ENCODE measurements around the gene S100P.

Gene S100P

DNA sequence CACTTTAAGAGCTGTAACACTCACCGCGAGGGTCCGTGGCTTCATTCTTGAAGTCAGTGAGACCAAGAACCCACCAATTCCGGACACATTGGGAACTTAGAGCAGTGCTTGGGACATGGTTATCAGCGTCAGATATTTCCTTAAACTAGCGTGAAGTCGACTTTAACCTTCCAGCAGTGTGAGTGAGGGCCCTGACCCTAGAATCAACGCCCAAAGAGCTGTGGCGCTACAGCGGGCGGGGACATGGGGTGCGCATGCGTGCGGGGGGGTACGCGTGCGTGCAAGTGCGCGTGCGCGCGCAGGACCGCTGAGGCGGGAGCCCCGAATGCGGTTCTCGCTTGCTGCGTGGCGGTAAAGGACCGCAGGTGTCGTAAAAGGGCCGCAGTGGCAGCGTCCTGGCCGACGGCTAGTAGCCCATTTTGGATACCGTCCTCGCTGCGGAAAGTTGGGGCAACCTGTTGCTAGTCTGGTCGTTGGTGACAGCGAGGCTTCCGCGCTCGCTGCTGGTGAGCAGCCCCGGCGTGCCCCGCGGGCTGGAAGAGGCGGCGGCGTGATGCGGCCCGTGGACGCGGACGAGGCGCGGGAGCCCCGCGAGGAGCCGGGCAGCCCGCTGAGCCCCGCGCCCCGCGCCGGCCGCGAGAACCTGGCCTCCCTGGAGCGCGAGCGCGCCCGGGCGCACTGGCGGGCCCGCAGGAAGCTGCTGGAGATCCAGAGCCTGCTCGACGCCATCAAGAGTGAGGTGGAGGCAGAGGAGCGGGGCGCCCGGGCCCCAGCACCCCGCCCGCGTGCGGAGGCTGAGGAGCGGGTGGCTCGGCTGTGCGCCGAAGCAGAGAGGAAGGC lies 19.8 kb upstream of the S100P start:
- Histone ChIP-seq H3K27me3 (ENCODE audit: control insufficient read depth, insufficient read depth, low read length) (no peaks in the 10 kb centered on the region), H3K4me3 (ENCODE audit: low read depth, low read length) (peak overlapping the region; percentile 68), H3K36me3 (ENCODE audit: control insufficient read depth, insufficient read depth, low read length) (peaks cover 22% of the 10 kb centered on the region), H3K27ac (ENCODE audit: low read depth, low read length) (peak overlapping the region; percentile 20; the same call in 1 of the 2 replicates), H3K4me1 (ENCODE audit: control insufficient read depth, insufficient read depth, low read length) (peaks cover 15% of the 10 kb centered on the region), H3K9me3 (ENCODE audit: control insufficient read depth, insufficient read depth, low read depth, low read length) (no peaks in the 10 kb centered on the region; the same call in 1 of the 2 replicates), H3K9ac (ENCODE audit: low read length) (peak overlapping the region; percentile 80)

DNA sequence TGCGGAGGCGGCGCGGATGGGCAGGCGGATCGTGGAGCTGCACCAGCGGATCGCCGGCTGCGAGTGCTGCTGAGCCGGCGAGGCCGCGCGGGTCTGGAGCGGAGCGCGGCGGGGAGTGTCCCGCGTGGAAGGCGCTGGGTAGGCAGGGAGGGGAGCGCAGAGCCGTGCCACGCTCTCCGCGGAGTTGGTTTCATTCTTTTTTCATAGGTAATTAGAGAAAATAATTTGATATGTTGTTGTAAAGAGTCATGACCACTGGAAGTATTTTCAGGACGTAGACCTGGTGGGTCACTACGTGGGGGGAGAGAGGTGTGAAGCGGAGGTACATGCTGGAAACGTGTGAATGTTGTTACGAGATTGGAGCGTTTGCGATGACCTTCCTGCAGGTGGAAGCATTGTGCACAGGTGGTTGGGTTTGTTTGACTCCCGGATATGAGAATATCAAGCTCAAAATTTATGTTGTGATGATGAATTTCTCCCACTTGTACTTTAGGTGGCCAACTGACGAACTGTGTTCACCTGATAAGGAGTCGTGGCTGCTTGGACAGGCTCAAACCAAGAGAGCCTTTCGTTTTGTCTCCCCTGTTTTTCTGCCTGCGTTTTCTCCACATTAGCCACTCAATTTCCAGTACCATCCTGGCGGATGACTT lies 19.1 kb upstream of the S100P start:
- peak overlapping the region; percentile 20; the same call in 1 of the 2 replicates for H3K27ac ChIP-seq (ENCODE audit: low read depth, low read length)
- peaks cover 22% of the 10 kb centered on the region for H3K36me3 ChIP-seq (ENCODE audit: control insufficient read depth, insufficient read depth, low read length)
- no peaks in the 10 kb centered on the region for H3K27me3 ChIP-seq (ENCODE audit: control insufficient read depth, insufficient read depth, low read length)
- H3K4me3 ChIP-seq (ENCODE audit: low read depth, low read length): peak overlapping the region; percentile 68
- H3K9me3 ChIP-seq (ENCODE audit: control insufficient read depth, insufficient read depth, low read depth, low read length): no peaks in the 10 kb centered on the region; the same call in 1 of the 2 replicates
- peak overlapping the region; percentile 80 for H3K9ac ChIP-seq (ENCODE audit: low read length)
- H3K4me1 ChIP-seq (ENCODE audit: control insufficient read depth, insufficient read depth, low read length): peaks cover 15% of the 10 kb centered on the region

DNA sequence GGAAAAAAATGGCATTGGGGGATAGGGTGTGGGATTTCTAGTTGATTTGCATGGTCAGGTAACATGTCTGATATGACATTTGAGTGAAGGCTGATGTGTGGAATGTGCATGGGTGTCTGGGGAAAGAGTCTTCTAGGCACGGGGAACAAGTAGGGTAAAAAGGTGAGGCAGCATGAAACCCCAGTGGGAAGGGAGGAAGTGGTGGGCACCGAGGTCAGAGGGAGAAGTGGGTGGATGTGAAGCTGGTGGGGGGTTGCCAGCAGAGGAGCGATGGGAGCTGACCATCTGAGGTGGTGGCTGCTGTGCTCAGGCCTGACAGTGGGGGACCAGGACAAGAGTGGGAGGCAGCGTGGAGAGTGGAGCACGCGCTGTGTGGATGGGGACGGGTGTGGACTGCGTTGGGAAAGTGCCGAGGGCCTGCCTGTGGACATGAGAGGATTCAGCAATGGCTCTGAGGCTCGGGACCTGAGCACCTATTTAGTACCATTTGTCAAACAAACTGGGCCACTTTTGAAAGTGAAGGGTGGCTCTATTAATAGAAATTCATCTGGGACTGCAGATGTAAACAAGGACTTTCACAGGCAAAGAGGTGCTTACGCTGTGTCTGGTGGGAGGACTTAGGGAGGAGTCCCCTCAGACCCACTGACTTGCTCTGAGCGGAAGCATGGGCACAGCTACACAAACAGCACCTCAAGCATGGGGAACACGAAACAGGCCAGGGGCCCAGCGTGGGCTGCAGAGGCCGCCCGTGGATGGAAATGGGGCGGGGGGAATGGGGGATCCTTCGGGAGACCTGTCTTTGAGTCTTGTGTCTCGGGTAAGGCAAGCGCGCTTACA lies 16.7 kb upstream of the S100P start:
- no peaks in the 10 kb centered on the region for H3K27me3 ChIP-seq (ENCODE audit: control insufficient read depth, insufficient read depth, low read length)
- H3K4me3 ChIP-seq (ENCODE audit: low read depth, low read length): peak overlapping the region; percentile 7; the same call in 1 of the 2 replicates
- H3K36me3 ChIP-seq (ENCODE audit: control insufficient read depth, insufficient read depth, low read length): peaks cover 22% of the 10 kb centered on the region
- no peak overlapping the region for H3K27ac ChIP-seq (ENCODE audit: low read depth, low read length)
- H3K4me1 ChIP-seq (ENCODE audit: control insufficient read depth, insufficient read depth, low read length): peaks cover 15% of the 10 kb centered on the region
- H3K9me3 ChIP-seq (ENCODE audit: control insufficient read depth, insufficient read depth, low read depth, low read length): no peaks in the 10 kb centered on the region; the same call in 1 of the 2 replicates
- peak overlapping the region; percentile 18 for H3K9ac ChIP-seq (ENCODE audit: low read length)

DNA sequence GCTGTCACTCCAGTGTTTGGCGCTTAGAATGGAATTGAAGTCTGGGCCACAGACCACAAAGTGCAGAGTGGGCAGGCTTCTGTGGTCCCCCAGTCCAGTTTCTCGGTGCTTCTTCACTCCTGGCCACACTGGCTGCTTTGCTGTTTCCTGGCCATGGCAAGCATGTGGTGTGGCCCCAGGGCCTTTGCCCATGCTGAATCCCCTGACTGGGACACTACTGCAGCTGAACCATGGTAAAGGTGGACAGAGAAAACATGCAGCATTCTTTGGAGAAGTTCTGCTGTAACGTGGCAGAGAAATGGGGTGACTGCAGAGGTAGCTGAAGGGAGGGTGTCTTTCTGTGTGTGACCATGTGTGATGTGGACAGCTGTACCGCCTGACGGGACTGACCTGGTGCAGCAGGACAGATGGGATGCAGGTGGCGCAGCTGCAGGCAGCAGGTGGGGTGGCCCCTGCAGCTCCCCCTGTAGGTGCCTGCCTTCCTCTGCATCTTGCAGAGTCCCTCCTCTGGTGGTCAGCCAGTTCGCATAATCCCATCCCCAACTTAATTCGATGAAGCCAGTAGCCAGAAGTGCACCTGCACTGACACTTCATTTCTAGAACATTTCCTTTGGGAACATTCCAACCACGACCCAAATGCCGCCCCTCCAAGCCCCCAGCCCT lies 13.2 kb upstream of the S100P start:
- Histone ChIP-seq H3K4me1 (ENCODE audit: control insufficient read depth, insufficient read depth, low read length) (peaks cover 8% of the 10 kb centered on the region), H3K27ac (ENCODE audit: low read depth, low read length) (no peak overlapping the region), H3K9me3 (ENCODE audit: control insufficient read depth, insufficient read depth, low read depth, low read length) (no peaks in the 10 kb centered on the region), H3K27me3 (ENCODE audit: control insufficient read depth, insufficient read depth, low read length) (no peaks in the 10 kb centered on the region), H3K4me3 (ENCODE audit: low read depth, low read length) (no peak overlapping the region), H3K36me3 (ENCODE audit: control insufficient read depth, insufficient read depth, low read length) (peaks cover 18% of the 10 kb centered on the region), H3K9ac (ENCODE audit: low read length) (no peak overlapping the region)

DNA sequence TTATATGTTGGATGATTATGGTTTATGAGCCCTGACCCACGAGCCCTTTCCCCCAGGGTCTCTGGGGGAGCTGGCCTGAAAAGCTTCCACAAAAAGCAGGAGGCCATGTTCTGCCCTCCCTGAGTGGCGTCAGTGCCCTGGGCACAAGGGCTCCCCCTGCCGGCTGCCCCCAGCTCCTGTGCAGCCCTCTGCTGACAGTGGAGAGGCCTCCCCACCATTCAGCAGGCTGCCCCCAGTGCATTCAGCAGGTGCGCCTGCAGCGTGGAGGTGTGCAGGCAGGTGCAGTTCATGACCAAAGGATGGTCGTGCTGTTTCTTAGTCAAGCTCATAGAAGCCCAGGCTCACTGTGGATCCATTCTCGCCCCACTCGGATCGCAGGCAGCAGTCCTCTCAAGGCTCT lies 12.5 kb upstream of the S100P start:
- Histone ChIP-seq H3K27ac (ENCODE audit: low read depth, low read length) (no peak overlapping the region), H3K4me3 (ENCODE audit: low read depth, low read length) (no peak overlapping the region), H3K9me3 (ENCODE audit: control insufficient read depth, insufficient read depth, low read depth, low read length) (no peaks in the 10 kb centered on the region), H3K4me1 (ENCODE audit: control insufficient read depth, insufficient read depth, low read length) (0 out of 2 replicates have a peak, but pooled peaks cover 3% of the 10 kb centered on the region), H3K9ac (ENCODE audit: low read length) (no peak overlapping the region), H3K27me3 (ENCODE audit: control insufficient read depth, insufficient read depth, low read length) (no peaks in the 10 kb centered on the region), H3K36me3 (ENCODE audit: control insufficient read depth, insufficient read depth, low read length) (peaks cover 11% of the 10 kb centered on the region)

DNA sequence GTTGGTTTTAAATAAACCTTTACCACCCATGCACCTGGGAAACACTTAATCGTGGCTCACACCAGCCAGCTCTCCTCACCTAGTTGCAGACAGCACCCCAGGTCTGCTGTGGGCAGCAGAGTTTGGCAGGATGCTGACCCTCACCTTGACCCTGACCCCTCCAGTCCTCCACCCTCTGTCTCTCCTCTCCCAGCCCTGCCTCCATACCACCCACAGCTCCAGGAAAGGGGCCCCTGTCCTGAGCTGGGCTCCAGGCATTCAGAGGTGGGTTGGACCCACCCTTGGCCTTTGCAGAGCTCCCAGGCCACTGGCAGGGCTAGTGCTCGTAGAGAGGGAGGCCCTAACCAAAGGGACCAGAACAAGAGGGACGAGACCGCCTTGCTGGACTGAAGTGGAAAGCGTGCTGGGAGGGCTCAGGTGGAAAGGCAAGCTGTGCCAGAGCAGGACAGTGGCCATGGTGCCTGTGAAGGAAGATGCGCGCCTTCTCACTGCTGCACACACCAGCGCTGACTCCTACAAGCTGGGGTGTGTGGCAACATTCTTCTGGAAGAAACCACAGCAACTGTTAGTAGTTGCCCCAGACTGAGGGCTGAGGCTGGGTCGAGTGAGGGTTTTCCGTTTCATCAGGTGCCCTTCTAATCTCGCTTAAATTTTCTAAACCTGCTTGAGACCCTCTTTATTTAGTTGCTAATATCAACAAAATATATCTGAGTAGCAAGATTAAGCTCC lies 10.7 kb upstream of the S100P start:
- no peak overlapping the region for H3K27ac ChIP-seq (ENCODE audit: low read depth, low read length)
- H3K4me1 ChIP-seq (ENCODE audit: control insufficient read depth, insufficient read depth, low read length): no peaks in the 10 kb centered on the region
- no peak overlapping the region for H3K4me3 ChIP-seq (ENCODE audit: low read depth, low read length)
- H3K9ac ChIP-seq (ENCODE audit: low read length): no peak overlapping the region
- H3K9me3 ChIP-seq (ENCODE audit: control insufficient read depth, insufficient read depth, low read depth, low read length): peaks cover 12% of the 10 kb centered on the region
- no peaks in the 10 kb centered on the region for H3K27me3 ChIP-seq (ENCODE audit: control insufficient read depth, insufficient read depth, low read length)
- H3K36me3 ChIP-seq (ENCODE audit: control insufficient read depth, insufficient read depth, low read length): no peaks in the 10 kb centered on the region

DNA sequence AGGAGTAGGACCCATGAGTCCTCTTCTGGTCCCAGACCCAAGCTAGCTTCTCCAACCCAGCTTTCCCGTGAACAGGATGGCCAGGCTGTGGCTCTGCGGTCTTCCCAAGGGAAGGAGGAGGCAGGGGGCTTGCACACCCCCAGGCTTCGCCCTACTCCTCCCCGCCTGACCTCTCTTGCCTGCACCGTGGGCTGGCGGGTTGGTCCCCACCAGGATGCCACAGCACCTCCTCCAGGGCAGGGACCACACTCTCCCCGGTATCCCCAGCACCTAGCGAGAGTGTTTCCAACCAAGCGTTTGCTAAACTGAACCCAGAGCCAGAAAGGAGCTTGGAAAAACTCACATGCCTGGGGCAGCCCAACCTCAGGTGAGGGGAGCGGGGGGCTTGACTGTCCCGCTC lies 9.0 kb upstream of the S100P start:
- H3K36me3 ChIP-seq (ENCODE audit: control insufficient read depth, insufficient read depth, low read length): no peaks in the 10 kb centered on the region
- H3K4me3 ChIP-seq (ENCODE audit: low read depth, low read length): no peak overlapping the region
- no peak overlapping the region for H3K9ac ChIP-seq (ENCODE audit: low read length)
- peaks cover 12% of the 10 kb centered on the region for H3K9me3 ChIP-seq (ENCODE audit: control insufficient read depth, insufficient read depth, low read depth, low read length)
- H3K27ac ChIP-seq (ENCODE audit: low read depth, low read length): no peak overlapping the region
- no peaks in the 10 kb centered on the region for H3K27me3 ChIP-seq (ENCODE audit: control insufficient read depth, insufficient read depth, low read length)
- H3K4me1 ChIP-seq (ENCODE audit: control insufficient read depth, insufficient read depth, low read length): peaks cover 16% of the 10 kb centered on the region

DNA sequence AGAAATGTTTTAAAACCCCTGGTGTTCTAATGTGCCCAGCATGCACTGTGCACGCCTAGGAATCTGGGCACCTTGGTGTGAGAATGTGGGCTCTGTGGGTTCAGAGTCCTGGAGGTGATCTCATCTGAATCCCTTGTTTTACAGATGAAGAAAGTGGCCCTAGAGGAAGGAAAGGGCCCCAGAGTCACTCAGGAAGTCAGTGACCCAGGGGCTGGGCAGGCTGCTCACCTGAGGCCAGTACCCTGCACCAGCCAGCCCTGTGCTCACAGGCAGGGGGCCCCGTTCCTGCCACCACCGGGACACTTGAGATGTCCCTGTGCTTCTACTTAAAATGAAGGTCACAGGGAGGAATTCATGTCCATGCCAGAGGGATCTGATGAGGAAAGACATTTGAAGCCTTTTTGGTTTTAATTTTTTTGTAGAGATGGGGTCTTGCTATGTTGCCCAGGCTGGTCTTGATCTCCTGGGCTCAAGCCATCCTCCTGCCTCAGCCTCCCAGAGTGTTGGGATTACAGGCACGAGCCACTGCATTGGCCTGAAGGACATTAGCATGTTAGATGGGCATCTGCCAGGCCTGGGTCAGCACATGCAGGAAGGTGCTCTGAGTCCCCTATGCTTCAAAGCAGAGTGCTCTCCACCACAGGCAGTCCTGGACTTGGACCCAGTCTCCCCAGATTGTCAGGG lies 7.4 kb upstream of the S100P start:
- Histone ChIP-seq H3K9me3 (ENCODE audit: control insufficient read depth, insufficient read depth, low read depth, low read length) (peaks cover 12% of the 10 kb centered on the region), H3K4me1 (ENCODE audit: control insufficient read depth, insufficient read depth, low read length) (peaks cover 24% of the 10 kb centered on the region), H3K36me3 (ENCODE audit: control insufficient read depth, insufficient read depth, low read length) (no peaks in the 10 kb centered on the region), H3K27ac (ENCODE audit: low read depth, low read length) (no peak overlapping the region), H3K4me3 (ENCODE audit: low read depth, low read length) (no peak overlapping the region), H3K27me3 (ENCODE audit: control insufficient read depth, insufficient read depth, low read length) (no peaks in the 10 kb centered on the region), H3K9ac (ENCODE audit: low read length) (no peak overlapping the region)

DNA sequence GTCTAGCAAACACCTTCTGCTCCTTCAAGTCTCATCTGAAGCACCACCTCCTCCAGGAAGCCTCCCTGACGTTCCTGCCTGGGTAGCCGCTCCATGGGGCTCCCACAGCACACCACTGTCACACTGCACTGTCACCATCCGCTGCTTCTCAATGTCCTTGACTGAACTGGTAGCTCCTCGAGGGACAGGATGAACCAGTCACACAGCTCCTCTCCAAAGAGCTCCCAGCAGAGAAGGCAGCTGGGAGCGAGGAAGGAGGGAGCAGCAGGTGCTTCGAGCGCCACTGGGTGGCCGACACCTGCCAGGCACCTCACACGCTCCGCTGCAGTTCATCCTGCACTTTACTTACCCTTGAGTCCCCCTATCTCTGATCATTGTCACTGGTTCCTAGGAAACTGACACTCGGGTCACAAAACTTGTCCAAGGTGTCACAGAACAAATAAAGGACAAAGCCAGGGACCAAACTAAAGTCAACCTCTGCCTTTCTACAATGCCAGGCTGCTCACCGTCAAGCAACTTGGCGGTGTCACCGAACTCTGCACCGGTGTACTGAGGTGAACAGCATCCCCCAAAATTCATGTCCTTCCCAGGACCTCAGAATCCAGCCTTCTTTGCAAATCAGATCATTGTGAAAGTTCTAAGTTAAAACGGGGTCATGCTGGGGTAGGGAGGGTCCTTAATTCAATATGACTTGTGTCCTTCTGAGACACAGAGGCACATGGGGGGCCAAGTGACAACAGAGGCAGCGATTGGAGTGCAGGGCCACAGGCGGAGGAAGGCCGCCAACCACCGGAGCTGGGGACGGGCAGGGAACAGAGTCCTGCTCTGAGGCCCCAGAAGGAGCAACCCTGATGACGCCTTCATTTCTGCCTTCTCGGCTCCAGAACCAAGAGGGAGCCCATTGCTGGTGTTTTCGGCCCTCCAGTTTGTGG lies 5.5 kb upstream of the S100P start:
- Histone ChIP-seq H3K4me3 (ENCODE audit: low read depth, low read length) (no peak overlapping the region), H3K27ac (ENCODE audit: low read depth, low read length) (peak overlapping the region; percentile 68; the same call in 1 of the 2 replicates), H3K4me1 (ENCODE audit: control insufficient read depth, insufficient read depth, low read length) (peaks cover 35% of the 10 kb centered on the region)

More for the DNA sequence above, 5.5 kb upstream of the S100P start:
- H3K36me3 ChIP-seq (ENCODE audit: control insufficient read depth, insufficient read depth, low read length): no peaks in the 10 kb centered on the region
- H3K9ac ChIP-seq (ENCODE audit: low read length): peak overlapping the region; percentile 87
- H3K9me3 ChIP-seq (ENCODE audit: control insufficient read depth, insufficient read depth, low read depth, low read length): peaks cover 12% of the 10 kb centered on the region
- H3K27me3 ChIP-seq (ENCODE audit: control insufficient read depth, insufficient read depth, low read length): no peaks in the 10 kb centered on the region

All from HUES6 (cell line).